ENCODE results near the gene MACROH2A1.

GRCh38 chr5:135417083-135417482 lies 18.1 kb upstream of the MACROH2A1 start:
- no peak for TF ChIP-seq EZH2 (IDR thresholded peaks at IDR 0.05; ENCODE audit: insufficient read depth, poor library complexity, severe bottlenecking)
- TF ChIP-seq EZH2phosphoT487 (IDR thresholded peaks at IDR 0.05; ENCODE audit: insufficient read depth, low read depth): no peak
